ENCODE results near the gene LRP10. TPM values are rescaled to one million over a fixed set of nuclear protein-coding genes. Genes with fewer than 3 reads are reported as not detected.

LRP10 gene
- total RNA-seq, 1 donor from 2014 or later = 71.0 TPM

DNA sequence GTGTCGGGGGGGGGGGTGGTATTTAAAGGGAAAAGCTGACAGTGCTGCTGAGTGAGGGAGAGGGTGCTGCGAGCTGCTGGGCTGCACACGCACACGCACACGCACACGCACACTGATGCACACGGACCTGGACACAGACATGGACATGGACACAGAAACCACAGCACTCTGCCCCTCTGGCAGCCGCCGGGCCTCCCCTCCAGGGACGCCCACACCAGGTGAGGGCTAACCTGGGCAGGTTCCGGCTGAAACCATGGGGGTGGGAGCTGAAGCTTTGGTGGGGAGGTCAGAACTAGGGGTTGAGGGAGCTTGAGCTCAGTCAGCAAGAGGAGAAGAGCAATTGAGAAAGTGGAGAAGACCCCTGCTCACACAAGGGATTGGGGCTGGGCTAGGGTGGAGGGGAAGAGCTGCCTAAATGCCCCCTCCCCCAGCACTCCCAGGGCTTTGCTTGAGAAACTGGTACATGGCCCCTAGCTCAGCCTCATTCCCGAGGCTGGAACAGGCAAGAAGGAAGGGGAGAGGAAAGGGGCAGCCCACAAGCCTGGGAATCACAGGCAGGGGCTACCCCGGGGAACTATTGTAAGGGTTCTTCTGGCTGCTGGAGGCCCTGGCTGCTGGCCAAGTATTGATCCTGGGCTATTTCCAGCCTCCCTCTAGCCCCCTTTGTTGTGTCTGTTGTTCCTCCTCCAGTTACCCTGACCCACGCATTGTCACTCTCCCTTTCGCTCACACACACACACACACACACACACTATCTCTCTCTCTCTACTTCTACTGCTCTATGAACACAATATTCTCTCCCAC is 11.8 kb downstream of the LRP10 start, which contains the start of gene REM2:
Gene REM2 (plus strand): TSS at position 50 of the 804 bp plus-strand sequence. CDS start 66 bp downstream, at position 116.
- DNase-seq (ENCODE audit: low spot score) = no peak
- intact Hi-C loops (cut with DNase I) = no loop called here

DNA sequence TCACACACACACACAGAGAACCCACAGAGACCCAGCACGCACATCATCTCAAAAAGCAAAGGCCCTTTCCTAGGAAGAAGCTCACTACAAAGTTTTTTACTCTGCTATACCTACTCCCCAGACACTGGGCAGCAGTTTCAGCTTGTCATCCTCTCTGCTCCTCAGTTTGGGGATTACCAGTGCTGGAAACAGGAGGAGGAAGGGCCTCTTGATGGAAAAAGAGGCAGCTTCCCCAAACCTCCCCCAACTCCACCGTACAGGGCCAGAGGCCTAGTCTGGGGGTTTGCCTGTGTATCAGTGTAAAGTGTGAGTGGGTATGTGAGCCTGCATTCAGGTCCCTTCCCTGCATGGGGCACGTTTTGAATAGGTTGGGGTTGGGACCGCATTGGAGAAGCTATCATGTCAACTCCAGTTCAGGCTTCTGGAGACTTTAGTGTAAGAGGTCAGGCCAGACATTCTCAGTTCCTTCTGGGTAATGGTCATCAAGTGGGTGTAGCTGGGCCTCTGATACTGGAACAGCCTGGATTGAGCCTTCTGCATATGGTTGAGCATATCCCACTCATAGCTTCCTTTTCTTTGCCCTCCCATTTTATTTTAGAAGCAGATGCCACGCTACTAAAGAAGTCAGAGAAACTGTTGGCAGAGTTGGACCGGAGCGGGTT is 12.7 kb downstream of the LRP10 start:
- no peak for DNase-seq (ENCODE audit: low spot score)
- intact Hi-C loops (cut with DNase I) = no loop called here

DNA sequence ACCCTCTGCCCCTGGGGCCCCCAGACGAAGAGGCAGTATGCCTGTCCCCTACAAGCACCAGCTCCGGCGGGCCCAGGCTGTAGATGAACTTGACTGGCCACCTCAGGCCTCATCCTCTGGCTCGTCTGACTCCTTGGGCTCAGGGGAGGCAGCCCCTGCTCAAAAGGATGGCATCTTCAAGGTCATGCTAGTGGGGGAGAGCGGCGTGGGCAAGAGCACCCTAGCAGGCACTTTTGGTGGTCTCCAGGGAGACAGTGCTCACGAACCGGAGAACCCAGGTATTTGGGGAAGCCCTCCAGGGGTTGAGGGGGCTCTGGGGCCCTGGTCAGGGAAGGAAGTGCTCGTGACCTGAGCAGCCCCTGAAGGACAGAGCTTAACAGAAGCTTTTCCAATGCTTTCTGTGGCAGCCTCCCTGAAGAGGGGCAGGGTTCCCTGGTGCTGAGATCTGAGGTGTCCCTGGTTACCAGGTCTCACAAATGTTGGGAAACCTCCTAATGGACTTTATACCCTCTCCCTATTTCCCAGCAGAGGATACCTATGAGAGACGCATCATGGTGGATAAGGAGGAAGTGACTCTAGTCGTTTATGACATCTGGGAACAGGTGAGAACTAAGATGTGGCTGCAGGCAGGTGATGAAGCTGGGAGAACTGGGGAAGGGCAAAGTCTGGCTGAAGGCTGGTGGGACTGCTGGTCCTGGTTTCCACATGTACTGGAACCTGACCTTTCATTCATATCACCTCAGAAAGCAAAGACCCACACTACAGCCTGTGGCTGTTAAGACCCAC is 13.4 kb downstream of the LRP10 start:
- intact Hi-C loops (cut with DNase I) = no loop called here
- no peak for DNase-seq (ENCODE audit: low spot score)

DNA sequence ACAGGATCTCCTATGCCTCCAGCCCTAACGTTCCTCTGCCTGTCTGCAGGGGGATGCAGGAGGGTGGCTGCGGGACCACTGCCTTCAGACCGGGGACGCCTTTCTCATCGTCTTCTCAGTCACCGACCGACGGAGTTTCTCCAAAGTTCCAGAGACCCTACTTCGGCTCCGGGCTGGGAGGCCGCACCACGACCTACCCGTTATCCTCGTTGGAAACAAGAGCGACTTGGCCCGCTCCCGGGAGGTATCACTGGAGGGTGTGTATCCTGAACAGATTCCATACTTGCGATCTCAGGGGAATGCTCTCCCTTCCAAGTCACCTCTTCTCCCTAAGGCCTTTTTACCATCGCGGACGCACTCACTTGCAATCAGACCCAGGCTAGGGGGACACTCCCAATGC is 14.4 kb downstream of the LRP10 start:
- no peak for DNase-seq (ENCODE audit: low spot score)
- intact Hi-C loops (cut with DNase I) = no loop called here

DNA sequence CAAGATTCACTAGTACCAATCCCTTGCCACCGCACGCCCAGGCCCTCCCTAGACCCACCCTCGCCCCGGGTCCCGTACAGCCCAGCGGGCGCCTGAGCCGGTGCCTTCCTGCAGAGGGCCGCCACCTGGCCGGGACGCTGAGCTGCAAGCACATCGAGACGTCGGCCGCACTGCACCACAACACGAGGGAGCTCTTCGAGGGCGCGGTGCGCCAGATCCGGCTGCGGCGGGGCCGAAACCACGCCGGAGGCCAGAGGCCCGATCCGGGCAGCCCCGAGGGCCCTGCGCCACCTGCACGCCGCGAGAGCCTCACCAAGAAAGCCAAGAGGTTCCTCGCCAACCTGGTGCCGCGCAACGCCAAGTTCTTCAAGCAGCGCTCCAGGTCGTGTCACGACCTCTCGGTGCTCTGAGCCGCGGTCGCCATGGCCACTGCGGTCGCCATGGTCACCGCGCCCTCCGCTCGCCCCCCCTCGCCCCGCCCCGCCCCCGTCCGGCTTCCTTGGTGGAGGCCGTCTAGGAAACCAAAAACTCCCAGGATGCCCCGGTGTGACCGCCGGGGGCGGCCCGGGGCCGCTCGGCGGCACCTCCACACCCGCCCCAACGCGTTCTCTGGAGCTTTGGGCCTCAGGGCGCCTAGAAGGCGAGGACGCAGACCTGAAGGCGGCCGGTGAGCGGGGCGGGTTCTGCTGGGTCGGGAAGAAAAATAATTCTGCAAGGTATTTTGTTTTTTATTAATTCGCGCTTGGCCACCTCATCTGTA is 15.1 kb downstream of the LRP10 start:
- peak; percentile 83 for DNase-seq (ENCODE audit: low spot score)
- intact Hi-C loops (cut with DNase I) = no loop called here

DNA sequence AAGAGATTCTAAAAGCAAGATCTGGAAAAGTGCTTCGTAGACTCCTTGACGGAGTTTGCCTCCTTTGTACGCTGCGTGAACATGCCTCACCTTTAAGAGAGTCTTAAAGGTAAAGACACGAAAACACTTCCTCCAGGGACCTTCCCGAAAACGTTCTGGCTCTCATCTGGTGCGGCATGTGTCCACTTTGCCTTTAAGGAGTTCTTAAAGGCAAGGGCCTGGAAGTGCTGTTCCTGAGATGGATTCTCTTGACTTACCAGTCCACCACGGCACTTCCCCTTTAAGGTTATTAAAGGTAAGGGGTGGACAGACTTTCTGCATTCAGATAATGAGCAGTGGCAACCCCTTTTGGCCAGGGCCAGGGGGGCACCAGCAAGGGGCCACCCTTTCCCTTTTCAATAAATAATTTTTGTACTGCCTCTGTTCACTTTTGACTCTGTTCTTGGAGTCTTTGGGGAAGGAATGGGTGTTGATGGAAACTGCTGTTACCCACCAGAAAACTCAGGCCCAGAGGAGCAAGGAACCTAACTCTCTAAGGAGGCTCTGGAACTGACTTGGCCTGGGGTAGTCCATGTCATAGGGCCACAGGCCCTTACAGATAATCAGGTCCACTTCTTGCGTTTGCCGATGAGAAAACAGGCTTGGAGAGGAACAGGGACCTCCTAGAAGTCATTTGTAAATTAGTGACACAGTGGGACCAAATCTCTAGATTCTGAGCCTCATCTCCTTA is 15.9 kb downstream of the LRP10 start:
- DNase-seq (ENCODE audit: low spot score) = no peak

DNA sequence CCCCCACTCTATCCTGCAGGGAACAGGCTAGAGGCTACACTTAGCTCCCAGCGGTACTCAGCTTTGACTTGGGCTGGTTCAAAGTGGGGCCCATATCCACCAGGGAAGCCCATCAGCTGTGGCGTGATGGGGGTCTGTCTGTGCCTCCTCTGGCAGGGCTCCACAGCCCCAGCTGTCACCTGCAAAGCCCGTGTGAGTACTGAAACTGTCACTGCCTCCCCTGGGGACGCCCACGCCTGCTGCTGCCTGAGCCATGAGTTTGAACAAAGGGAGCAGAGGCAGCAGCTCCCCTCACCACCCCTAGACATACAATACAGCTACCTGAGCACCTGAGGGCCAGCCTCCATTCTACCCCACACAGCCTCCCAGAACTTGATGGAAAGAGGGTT is 16.4 kb downstream of the LRP10 start:
- intact Hi-C loops (cut with DNase I) = no loop called here
- DNase-seq (ENCODE audit: low spot score) = no peak

More for the DNA sequence above, 15.9 kb downstream of the LRP10 start:
- intact Hi-C loops (cut with DNase I) = no loop called here

DNA sequence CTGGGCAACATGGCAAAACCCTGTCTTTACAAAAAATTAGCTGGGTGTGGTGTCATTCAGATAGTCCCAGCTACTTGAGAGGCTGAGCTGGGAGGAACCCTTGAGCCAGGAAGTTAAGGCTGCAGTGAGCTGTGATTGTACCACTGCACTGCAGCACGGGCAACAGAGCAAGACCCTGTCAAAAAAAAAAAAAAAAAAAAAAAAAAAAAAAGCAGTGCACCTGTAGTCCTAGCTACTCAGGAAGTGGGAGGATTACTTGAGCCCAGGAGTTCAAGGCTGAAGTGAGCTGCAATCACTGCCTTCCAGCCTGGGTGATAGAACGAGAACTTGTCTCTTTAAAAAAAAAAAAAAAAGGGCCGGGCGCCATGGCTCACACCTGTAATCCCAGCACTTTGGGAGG is 17.1 kb downstream of the LRP10 start:
- no peak for DNase-seq (ENCODE audit: low spot score)

DNA sequence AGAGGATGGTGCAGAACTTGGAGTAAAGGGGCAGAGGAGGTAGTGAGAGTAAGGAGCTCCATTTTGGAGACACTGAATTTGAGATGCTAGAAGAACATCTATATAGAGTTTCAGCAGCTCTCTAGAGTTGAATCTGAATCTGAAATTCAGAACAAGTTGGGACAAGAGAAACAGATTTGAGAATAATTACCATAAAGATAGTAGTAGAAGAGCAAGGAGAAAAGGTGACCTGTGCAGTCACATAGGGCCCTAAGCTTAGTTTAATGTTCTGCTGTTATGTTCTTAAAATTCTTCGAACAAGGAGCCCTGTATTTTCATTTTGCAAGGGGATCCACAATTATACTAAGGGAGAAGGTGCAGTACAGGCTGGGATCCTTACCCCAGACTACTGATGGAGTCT is 18.9 kb downstream of the LRP10 start:
- DNase-seq (ENCODE audit: low spot score) = no peak
- intact Hi-C loops (cut with DNase I) = no loop called here

More for the DNA sequence above, 17.1 kb downstream of the LRP10 start:
- intact Hi-C loops (cut with DNase I) = no loop called here

DNA sequence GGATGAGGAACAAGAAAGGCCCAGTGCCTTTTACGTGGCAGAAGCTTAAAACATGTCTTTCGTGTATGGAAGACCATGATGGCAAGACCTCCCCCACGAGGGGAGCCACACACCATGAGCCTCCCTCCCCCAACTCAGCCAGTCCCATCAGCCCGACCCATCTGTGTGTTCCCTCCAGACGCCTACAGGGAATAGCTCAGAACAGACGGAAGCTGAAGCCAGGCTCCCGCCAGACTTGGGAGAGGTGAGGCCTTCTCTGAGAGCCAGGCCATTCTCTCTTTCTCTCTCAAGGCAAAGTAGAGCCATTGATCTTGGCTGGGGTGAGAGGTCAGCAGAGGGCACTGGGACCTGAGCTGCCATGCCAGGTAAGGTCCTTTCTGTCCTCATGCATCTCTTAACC is 20.9 kb downstream of the LRP10 start:
- DNase-seq (ENCODE audit: low spot score) = no peak
- intact Hi-C loops (cut with DNase I) = no loop called here

DNA sequence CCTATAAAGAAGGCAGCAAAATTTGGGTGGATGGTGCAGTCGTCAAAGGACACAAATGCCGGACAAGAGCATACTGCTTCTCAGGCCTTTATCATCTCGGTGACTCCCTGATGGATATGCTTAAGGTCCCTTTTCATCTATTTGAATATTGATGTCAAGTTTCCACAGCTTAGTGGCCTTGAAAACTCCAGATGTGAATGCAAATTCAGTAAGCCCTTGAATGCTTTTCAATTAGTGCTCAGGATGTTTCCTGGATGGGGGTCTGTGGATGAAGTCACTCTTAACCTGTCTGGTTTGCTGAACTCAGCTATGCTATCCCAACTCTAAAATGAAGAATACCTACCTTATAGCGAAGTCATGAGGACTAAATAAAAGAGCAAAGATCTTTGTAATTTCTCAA is 22.2 kb downstream of the LRP10 start:
- intact Hi-C loops (cut with DNase I) = no loop called here

DNA sequence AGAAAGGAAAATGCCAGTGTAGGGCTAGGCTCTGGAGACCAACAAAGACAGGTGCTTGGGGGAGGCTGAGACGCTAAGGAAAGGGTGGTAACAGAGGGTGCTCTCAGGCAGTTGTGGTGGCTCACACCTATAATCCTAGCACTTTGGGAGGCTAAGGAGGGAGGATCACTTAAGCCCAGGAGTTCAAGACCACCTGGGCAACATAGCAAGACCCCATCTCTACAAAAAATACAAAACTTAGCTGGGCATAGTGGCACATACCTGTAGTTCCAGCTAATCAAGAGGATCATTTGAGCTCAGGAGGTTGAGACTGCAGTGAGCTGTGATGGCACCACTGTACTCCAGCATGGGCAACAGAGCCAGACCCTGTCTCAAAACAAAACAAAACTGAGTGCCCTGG is 23.9 kb downstream of the LRP10 start:
- intact Hi-C loops (cut with DNase I) = no loop called here
- DNase-seq (ENCODE audit: low spot score) = no peak

More for the DNA sequence above, 22.2 kb downstream of the LRP10 start:
- no peak for DNase-seq (ENCODE audit: low spot score)

DNA sequence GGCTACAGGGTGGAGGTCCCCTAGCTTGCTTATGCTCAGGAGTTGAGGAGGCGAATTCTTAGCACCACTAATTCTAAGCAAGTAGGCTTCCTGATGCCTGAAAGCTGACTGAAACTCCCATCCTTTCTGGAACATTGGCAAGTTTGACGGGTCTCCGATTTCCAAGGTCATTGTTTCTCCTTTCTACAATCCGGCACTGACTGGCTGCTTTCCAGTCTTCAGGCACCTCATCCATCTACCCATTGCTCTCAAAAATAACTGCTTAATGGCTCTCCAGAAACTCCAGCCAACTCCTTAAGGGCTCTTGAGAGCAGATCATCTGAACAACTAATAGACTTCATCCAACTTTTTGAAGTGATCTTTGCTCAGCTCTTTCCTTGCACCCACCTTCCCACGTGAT is 24.8 kb downstream of the LRP10 start:
- intact Hi-C loops (cut with DNase I) = no loop called here
- DNase-seq (ENCODE audit: low spot score) = no peak

DNA sequence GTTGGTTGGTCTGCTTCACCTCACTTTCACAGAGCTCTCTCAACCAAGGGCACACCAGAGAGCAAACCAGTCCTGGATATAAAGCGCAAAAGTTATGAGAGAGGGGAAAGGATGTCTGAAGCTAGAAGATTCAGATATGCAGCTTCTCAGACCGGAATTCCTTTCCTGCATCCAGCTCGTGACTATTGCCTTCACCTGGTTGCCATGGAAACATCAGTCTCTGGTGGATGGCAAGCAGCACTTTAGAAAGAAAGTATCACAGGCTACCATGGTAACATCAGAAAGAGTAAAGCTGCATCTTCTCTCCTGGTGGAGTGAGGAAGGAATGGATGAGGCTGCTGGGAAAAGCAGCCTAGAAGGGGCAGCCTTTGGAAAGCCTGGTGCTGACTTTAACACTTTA is 25.2 kb downstream of the LRP10 start:
- intact Hi-C loops (cut with DNase I) = no loop called here
- DNase-seq (ENCODE audit: low spot score) = no peak

DNA sequence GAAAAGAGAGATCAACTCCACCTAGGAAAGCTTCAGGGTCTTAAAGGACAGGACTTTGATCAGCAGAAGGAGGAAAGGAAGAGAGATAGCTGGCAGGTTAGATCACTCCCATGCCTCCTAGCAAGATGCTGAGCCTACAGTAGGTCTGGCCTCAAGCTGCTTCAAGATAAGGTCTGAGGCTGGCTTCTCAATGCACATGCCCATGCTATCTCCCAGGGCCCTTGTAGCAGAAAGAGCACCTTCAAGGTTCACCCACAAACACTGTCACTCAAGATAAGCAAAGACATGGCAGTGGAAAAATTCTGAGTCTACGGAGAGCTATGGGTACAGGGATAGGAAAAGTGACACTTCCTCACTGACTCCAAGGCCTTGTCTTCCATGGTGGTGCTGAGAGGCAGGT is 25.8 kb downstream of the LRP10 start:
- DNase-seq (ENCODE audit: low spot score) = no peak
- intact Hi-C loops (cut with DNase I) = no loop called here

DNA sequence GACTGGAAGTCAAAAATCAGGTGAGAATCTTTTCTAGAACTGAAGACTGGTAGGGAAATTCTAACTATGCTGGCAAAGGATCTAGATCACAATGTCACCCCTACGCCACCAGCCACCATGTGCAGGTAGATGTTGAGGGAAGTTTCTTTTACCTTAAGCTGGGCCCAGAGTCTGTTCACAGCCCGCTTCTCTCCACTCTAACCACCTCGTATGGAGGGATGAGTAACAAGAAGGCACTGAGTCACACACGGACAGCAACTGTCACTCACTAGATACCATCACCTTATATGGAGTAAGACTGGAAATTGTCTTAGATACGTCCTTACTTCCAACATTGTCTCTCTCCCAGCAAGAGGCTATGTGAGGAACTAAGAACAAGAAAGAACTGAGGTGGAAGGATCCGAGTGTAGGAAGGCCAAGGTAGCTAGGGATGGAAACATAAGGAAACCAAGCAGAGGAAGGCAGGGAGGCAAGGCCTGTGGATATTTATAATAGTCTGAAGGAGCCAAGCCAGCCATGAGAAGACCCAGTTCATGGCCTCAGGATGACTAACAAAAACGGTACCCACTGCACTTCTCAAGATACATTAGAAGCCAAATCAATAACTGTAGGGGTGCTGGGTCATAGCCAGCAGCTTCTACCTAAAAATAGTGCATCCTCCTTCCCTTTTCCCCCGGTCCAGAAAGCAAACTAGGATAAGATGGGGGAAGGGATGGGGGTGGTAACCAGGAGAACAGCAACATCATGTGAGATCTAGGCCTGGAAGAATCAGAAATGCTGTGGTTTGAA is 27.0 kb downstream of the LRP10 start:
- no peak for DNase-seq (ENCODE audit: low spot score)
- intact Hi-C loops (cut with DNase I) = no loop called here

DNA sequence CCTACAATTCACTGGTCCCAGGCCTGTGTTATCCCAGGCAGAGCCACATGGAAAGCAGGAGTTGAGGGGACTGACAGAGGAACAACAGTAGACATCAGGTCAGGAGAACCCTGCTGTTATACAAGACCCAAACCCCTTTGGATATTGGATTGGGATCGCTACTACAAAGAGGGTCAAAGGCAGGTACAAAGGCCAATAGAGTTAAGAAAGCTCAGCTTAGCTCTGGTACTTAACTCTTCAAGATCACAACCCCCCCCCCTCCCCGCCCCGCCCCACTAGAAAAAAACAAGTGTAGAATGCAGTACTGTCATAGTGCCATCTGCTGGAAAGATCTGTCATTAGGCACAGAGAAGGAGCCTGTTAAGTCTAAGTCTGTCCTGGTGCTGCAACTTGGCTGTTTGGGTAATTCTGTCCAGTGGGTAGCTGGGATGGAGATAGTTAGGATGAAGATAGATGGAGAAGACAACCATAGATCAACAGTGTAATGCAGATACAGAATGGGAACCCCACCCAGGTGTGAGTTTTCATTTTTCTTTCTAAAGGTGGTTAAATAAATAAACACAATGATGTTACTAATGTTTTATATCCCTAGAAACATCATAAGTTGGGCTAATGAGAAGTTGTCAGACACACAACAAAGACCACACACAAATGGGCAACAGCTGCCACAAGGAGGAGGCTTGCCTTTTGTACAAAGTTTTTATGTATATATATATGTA is 28.7 kb downstream of the LRP10 start:
- DNase-seq (ENCODE audit: low spot score) = no peak
- intact Hi-C loops (cut with DNase I) = no loop called here

DNA sequence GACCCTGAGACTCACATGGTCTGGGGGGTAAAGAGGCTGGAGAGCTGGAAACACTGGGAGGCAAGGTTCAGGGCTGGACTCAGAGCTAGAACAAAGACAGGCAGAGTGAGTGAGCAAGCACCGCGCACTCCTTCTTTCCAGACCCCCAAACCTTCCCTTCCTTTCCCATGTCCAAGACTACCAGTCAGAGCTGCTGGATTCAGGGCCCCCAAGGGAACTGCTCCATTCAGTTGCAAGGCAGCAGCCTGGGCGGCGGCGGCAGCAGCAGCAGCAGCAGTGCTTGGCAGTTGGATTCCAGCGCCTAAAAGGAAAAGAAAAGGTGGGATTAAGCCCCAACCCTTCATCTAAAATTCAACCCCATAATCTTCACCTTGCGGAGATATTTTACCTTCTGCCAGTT is 30.3 kb downstream of the LRP10 start:
- intact Hi-C loops (cut with DNase I) = no loop called here
- DNase-seq (ENCODE audit: low spot score) = no peak

All from cardiac septum (tissue), 1 donor.